ENCODE measurements around the gene STK32A. TPM values are rescaled to one million over a fixed set of nuclear protein-coding genes. Genes with fewer than 3 reads are reported as not detected.

The STK32A gene
- total RNA-seq, 1 donor from 2014 or later = under 0.01 TPM

GRCh38 chr5:147418613-147419012 is 183.8 kb downstream of the STK32A start:
- no peak for DNase-seq (ENCODE audit: low read depth in 2 of 2)

GRCh38 chr5:147426640-147427327 is 192.0 kb downstream of the STK32A start:
- DNase-seq (ENCODE audit: low read depth in 2 of 2) = no peak

- DNase-seq (ENCODE audit: low read depth in 2 of 2) = peak; percentile 3 to 61
Measured at GRCh38 chr5:147427521-147428401, 192.9 kb downstream of the STK32A start.

DNA sequence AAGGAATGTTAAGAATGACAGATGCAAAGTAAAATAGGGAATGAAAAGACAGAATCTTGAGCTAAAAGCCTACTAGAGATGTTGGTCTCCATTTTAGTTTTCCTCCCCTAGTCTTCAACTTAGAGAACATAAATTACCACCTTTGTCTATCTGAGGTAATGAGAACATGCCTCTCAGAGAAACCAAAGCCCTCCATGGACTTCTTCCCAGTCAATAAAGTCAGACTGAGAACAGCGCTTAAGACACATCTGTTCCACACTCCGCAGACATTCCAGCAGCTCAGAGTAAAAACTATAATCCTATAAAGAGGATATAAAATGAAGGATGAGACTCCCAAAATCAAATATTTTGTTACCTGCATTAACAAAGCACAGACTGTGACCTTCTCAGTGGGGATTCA is 195.8 kb downstream of the STK32A start:
- DNase-seq (ENCODE audit: low read depth in 2 of 2) = no peak

DNA sequence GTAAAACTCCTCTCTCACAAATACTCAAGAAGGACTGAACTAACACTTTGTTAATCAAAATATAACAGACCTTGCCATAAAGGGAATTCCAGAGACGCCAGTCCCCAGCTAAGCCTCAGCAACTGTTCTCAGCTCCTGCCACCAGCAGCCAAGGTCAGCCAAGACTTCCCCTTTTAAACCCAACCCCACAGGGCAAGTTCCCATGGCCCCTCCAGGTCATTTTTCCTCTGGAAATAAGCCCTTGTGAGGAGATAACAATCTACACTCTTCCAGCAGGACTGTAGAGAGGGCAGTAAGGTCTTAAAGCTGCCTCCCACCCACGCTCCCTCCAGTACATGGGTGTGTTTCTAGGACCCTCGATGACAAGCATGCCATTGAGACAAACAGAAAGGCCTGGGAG is 196.8 kb downstream of the STK32A start:
- DNase-seq (ENCODE audit: low read depth in 2 of 2) = no peak

DNA sequence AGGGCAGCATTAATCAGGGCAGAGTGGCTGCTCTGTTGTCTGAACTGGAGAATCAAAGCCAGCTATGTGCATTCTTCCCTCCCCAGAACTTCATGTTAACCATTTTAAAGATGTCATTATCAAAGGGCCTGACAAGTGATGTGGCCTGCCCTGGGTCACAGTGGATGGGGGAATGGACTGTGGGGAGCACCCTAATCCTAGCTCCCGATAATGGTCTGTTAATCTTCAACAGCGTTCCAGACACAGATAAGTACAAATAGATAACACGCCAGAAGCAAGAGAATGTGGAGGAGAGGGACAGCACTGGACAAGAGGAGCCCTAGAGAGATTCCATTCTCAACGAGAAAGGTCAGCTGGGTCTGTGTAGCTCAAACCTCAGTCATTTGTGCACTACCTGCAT is 197.5 kb downstream of the STK32A start:
- no peak for DNase-seq (ENCODE audit: low read depth in 2 of 2)

- DNase-seq (ENCODE audit: low read depth in 2 of 2) = no peak
Measured at GRCh38 chr5:147434049-147434448, 199.2 kb downstream of the STK32A start.

DNA sequence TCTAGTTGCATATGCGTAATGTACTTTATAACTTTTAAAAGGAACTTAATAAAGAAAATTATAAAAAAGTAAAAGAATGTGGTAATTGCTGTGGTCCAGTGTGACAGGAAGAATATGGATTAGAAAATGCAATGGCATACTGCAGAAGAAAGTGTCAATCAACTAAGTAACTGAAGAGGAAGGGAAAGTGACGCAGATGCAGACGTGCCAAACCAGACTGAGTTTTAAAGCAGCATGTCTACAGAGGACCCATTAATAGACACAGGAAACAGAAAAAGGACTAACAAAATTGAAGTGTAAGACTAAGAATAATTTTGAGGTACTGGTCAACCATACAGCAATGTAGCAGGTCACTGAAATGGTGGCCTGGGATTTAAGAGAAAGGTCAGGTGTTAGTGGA is 201.8 kb downstream of the STK32A start:
- no peak for DNase-seq (ENCODE audit: low read depth in 2 of 2)

- DNase-seq (ENCODE audit: low read depth in 2 of 2) = no peak
Measured at GRCh38 chr5:147437161-147437596, 202.4 kb downstream of the STK32A start.

All from lung microvascular endothelial cell (primary cell).